ENCODE data around the gene ZNF577. TPM values are rescaled to one million over a fixed set of nuclear protein-coding genes. Genes with fewer than 3 reads are reported as not detected.
A peak's percentile ranks its signal among the peaks of the same experiment; 100 is the strongest.

Gene ZNF577
- total and polyA plus RNA-seq, 2 donors (not counting 3 experiments of a cell fraction or from before 2014, with no cell fraction given) = 4.0 to 4.7 TPM

DNA sequence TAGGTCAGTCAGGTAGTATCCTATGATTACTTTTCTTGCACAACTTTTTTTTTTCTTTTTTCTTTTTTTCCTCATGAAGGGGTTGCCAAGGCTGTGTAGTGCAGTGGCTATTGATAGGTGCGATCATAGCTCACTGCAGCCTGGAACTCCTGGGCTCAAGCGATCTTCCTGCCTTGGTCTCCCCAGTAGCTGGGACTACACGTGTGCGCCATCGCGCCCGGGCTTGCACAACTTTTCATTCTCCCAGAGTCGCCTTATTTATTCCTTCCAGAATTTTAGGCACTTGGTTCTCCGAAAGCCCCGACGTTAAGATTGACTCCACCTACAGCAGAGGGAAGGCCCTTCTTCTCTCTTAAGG lies 38.7 kb upstream of the ZNF577 start:
- Histone ChIP-seq H3K27me3 (ENCODE audit: control insufficient read depth in 2 of 2, insufficient read depth in 2 of 2, low read length in 2 of 2) (no peaks in the 10 kb centered on the region), H4K20me1 (replicated peaks; ENCODE audit: control insufficient read depth, extremely low read depth, insufficient read depth, low read length) (no peaks in the 10 kb centered on the region), H3K9me3 (replicated peaks; ENCODE audit: control insufficient read depth, insufficient read depth, low read length) (peaks cover 6% of the 10 kb centered on the region), H3K4me1 (ENCODE audit: control insufficient read depth, extremely low read depth, insufficient read depth, low read length) (peaks cover 8% of the 10 kb centered on the region), H3K27ac (ENCODE audit: insufficient read depth, low read depth, low read length) (no peak overlapping the region), H3K36me3 (ENCODE audit: control insufficient read depth in 2 of 2, extremely low read depth in 1 of 2, insufficient read depth in 2 of 2, low read length in 2 of 2) (no peaks in the 10 kb centered on the region), H2AFZ (ENCODE audit: low read depth, low read length) (peak overlapping the region; percentile 93), H3K9me1 (replicated peaks; ENCODE audit: control insufficient read depth, extremely low read depth, insufficient read depth, low read length) (no peaks in the 10 kb centered on the region), H3K4me2 (ENCODE audit: insufficient read depth, low read length) (peak overlapping the region; percentile 74), H3K79me2 (ENCODE audit: control insufficient read depth, insufficient read depth, low read length) (peaks cover 3% of the 10 kb centered on the region), H3K9ac (replicated peaks; ENCODE audit: extremely low read depth, insufficient read depth, low read length) (no peak overlapping the region), H3K4me3 (replicated peaks in 1 of 3; ENCODE audit: insufficient read depth in 1 of 3, low read depth in 1 of 3, low read length in 3 of 3) (peak overlapping the region in 2 of 3 experiments; percentile 75 to 82)
- FAIRE-seq = no peak
- dilution Hi-C loops (cut with MboI; ENCODE audit: extremely low pct_ligation_motif_present, low sequenced_read_pairs) (no loop called here), intact Hi-C loops (cut with micrococcal nuclease) (loop anchor here (2.0 to 10.0 kb wide), 4 partner anchors 38 to 208 kb away; partner anchors contain the start of genes ZNF614, ZNF615 and ZNF616)
- no TSS peak for BruUV-seq (replicated peaks)
- CTCF ChIA-PET = no interaction called here
- POLR2A ChIA-PET = no interaction called here
- DNase-seq (ENCODE audit: low read depth, low spot score) = no peak
- TF ChIP-seq, protein P1, sequence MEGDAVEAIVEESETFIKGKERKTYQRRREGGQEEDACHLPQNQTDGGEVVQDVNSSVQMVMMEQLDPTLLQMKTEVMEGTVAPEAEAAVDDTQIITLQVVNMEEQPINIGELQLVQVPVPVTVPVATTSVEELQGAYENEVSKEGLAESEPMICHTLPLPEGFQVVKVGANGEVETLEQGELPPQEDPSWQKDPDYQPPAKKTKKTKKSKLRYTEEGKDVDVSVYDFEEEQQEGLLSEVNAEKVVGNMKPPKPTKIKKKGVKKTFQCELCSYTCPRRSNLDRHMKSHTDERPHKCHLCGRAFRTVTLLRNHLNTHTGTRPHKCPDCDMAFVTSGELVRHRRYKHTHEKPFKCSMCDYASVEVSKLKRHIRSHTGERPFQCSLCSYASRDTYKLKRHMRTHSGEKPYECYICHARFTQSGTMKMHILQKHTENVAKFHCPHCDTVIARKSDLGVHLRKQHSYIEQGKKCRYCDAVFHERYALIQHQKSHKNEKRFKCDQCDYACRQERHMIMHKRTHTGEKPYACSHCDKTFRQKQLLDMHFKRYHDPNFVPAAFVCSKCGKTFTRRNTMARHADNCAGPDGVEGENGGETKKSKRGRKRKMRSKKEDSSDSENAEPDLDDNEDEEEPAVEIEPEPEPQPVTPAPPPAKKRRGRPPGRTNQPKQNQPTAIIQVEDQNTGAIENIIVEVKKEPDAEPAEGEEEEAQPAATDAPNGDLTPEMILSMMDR (IDR thresholded peaks at IDR 0.05; ENCODE audit: extremely low read depth in 1 of 2, insufficient read depth in 1 of 2, low read depth in 1 of 2, low read length in 2 of 2) = no peak
- no peak for TF ChIP-seq FOS (IDR thresholded peaks at IDR 0.05; ENCODE audit: borderline replicate concordance, insufficient read depth, low read length)
- no peak for TF ChIP-seq POLR2A (IDR thresholded peaks at IDR 0.05; ENCODE audit: low read depth, low read length)
- TF ChIP-seq EZH2 (IDR thresholded peaks at IDR 0.05; ENCODE audit: borderline replicate concordance, low read depth, low read length, severe bottlenecking) = no peak
- TF ChIP-seq POLR2AphosphoS5 (IDR thresholded peaks at IDR 0.05; ENCODE audit: insufficient read depth, low read depth, low read length) = no peak
- TF ChIP-seq, protein P2, sequence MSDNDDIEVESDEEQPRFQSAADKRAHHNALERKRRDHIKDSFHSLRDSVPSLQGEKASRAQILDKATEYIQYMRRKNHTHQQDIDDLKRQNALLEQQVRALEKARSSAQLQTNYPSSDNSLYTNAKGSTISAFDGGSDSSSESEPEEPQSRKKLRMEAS (IDR thresholded peaks at IDR 0.05; ENCODE audit: insufficient read depth, insufficient read length) = no peak
- TF ChIP-seq GATA2 (IDR thresholded peaks at IDR 0.05; ENCODE audit: insufficient read depth, insufficient read length, low read depth, low read length) = no peak
- no peak for TF ChIP-seq JUN (IDR thresholded peaks at IDR 0.05; ENCODE audit: borderline replicate concordance, insufficient read depth, insufficient read length, low read depth)
- TF ChIP-seq MYC (IDR thresholded peaks at IDR 0.05; ENCODE audit: low read depth, low read length) = no peak

Data from endothelial cell of umbilical vein (primary cell).